DMS114 treated with DMSO at 0.1 percent for 48 hours (cell line): Measurements from ENCODE around the gene CBLIF.
"Not testable (repeated sequence)": the region's sequence is repeated elsewhere in the genome, so short reads cannot be mapped to it uniquely, and the experiment has no call there.

Experiments
- DNase-seq: peaks from one replicate; lab custom pipeline; 2025; ENCODE audit not compliant: unreplicated experiment; lab: John Stamatoyannopoulos, UW

CBLIF gene

DNA sequence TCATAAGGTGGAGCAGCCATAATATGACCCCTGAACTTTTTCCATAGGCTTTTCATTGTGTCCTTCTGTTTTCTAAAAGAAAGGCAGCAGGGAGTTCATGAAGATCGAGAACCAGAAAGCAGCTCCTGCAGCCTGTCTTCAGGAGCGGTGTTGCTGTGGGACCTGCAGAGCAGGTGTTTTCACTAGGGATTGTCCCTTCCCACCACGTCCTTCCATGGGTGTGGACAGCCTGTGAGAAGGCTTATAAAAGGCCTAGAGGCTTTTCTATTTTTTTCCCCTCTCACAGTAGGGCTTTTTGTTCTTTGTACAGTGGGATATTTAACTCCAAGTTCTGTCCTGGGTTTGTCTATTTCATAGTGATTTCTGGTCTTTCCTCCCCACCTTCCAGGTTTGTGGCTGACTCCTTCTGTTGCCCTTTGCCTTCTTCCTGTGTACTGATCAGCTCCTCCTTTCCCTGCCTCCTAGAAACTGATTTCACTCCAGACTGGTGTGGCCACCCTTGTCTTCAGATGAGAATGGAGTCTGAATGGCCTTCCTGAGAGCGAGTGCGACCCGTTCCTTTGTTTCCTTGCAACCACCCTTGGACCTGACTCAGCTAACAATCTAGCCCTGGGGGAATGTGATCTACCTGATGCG lies 44.8 kb downstream of the CBLIF start:
- DNase-seq, result no peak

- DNase-seq, result no peak
Observed at GRCh38 chr11:59794417-59794816, 50.9 kb downstream of the CBLIF start.

- no peak for DNase-seq
Observed at GRCh38 chr11:59792507-59792906, 52.8 kb downstream of the CBLIF start.

GRCh38 chr11:59791639-59792038 lies 53.7 kb downstream of the CBLIF start:
- no peak for DNase-seq

DNA sequence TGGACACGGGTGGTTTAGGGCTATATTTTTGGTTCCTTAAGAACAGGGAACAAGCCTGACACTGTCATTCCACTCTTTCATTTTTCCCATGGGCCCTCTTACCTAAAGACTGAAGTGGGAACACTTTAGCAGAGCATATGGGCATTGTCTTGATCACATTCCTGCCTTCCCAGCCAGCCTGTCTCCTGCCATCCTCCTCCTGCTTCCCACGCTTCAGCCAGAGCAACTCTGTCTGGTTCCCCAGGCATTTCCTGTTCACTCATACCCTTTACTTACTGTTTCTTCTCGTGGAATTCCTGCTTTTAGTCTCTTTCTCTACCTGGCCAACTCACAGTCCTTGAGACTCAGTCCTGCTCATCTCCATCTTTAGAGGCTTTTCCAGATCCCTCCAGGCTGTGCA lies 57.5 kb downstream of the CBLIF start:
- no peak for DNase-seq

DNA sequence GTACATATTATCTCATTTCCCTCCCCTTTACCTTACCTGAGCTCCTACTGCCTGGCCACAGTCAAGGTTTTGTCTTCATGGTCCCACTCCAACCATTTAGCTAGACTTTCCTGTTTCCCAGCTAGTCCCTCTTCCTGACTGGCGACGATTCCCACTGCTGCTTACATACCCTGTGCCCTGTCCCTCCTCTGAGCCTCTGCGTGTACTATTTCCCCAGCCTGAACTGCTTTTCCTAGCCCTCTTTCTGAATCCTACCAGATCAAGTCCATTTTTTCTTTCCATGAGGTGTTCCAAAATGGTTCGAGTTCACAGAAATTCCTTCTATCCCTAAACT lies 58.1 kb downstream of the CBLIF start:
- no peak for DNase-seq

- DNase-seq, result no peak
Observed at GRCh38 chr11:59785818-59786217, 59.5 kb downstream of the CBLIF start.

DNA sequence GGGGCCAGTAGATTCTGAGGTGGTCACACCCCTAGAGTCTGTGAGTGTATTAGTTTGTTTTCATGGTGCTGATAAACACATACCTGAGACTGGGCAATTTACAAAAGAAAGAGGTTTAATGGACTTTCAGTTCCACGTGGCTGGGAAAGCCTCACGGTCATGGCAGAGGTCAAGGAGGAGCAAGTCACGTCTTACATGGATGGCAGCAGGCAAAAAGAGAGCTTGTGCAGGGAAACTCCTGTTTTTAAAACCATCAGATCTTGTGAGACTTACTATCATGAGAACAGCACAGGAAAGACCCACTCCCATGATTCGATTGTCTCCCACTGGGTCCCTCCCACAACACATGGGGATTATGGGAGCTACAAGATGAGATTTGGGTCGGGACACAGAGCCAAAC lies 60.9 kb downstream of the CBLIF start:
- DNase-seq, result not testable (repeated sequence)

DNA sequence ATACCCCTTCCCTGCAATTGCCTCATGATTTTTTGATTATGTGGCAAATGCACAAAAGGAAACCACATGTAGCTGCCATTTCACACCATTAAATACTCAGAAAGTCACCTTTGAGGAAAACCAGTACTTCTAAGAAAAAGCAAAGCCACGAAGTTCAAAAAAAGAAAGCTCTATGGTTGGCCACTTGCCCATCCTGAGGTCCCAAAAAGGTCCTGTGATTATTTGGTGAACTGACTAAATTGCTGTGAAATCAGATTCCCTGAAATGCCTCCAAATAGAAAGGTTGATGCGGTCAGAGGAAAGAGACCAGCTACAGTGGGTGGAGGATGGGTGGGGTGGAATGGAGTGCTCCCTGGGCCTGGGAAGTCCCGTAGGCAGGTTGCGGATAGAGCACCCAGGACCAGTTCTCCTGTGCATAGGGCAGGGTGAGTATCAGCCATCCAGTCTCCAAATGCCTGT lies 61.6 kb downstream of the CBLIF start:
- DNase-seq, result no peak

GRCh38 chr11:59782080-59782479 lies 63.2 kb downstream of the CBLIF start:
- DNase-seq, result no peak

GRCh38 chr11:59779487-59779886 lies 65.8 kb downstream of the CBLIF start:
- no peak for DNase-seq
